CD4-positive, alpha-beta T cell treated with Interleukin-12 subunit alpha and Interleukin-12 subunit beta, for 1 hour (primary cell): Measurements from ENCODE around the gene DONSON.

Source experiments
- DNase-seq: peaks from one replicate; pipeline ENCODE4 v3.0.0-alpha.2; 2020

The DONSON gene

GRCh38 chr21:33540711-33541104 lies 47.8 kb downstream of the DONSON start:
- DNase-seq: no peak

- DNase-seq: no peak
These were observed 48.9 kb downstream of the DONSON start for GRCh38 chr21:33539616-33540015.

GRCh38 chr21:33537212-33537611 lies 51.3 kb downstream of the DONSON start:
- DNase-seq: no peak

- DNase-seq: no peak
These were observed 57.5 kb downstream of the DONSON start for GRCh38 chr21:33531007-33531406.
